Measurements from ENCODE around the gene IFT20.

IFT20 gene, protein sequence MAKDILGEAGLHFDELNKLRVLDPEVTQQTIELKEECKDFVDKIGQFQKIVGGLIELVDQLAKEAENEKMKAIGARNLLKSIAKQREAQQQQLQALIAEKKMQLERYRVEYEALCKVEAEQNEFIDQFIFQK

GRCh38 chr17:28335201-28335958, at the start of gene IFT20, which contains the start of gene TNFAIP1:
Gene IFT20 (minus strand): TSS chr17:28335472. CDS start chr17:28331985, 3,487 bp downstream.
Gene TNFAIP1 (plus strand): TSS chr17:28335761. CDS start chr17:28339522, 3,761 bp downstream.
- DNase-seq: peak; percentile 100

DNA sequence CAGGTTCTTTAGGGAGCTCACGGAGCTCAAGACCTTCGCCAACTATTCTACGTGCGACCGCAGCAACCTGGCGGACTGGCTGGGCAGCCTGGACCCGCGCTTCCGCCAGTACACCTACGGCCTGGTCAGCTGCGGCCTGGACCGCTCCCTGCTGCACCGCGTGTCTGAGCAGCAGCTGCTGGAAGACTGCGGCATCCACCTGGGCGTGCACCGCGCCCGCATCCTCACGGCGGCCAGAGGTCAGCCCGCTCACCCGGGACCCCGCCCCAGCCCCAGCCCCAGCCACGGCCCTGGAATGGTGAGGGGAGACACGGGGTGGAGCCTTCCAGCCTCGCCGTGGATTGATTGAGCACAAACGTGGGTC, 49.7 kb upstream of the IFT20 start:
- no peak for DNase-seq

- DNase-seq: peak; percentile 55
These were observed 49.2 kb upstream of the IFT20 start for GRCh38 chr17:28384281-28385036.

GRCh38 chr17:28381141-28381825, 46.0 kb upstream of the IFT20 start:
- DNase-seq: peak; percentile 43

DNA sequence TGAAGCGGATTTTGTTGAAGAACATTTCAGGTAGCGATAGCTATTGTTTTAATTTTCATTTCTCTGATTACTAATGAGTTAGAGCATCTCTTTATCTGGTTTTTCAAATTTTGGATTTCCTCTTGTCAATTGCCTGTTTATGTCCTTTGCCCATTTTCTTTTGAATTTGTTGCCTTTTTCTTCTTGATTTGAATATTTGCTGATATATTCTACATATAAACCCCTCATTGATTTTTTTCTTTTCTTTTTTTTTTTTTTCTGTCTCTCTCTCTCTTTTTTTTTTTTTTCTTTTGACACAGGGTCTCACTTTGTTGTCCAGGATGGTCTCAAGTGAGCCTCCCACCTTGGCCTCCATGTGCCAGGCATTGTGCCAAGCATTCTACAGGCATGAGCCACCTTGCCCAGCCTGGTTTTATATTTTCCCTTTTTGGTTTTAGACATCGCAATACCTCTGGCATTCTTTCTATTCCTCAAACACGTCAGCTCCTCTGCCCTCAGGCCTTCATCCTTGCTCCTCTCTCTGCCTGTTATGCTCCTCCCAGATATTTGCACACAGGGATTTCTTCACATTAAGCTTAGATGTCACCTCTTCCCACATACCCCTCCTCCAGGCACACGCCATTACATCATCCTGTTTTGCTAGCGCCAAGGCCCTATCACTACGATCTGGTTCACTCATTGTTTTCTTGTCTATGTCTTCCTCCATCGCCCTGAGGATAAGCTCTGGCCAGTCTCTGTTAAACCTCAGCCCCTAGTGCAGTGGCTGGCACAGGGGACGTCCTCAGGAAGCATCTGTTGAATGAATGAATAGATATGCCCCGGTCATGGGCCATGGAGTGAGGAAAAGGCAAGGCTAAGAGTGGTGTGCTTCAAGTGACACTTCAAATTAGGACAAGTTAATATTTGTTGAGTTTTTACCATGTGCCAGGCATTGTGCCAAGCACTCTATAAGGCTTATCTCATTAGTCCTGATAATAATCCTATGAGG, 44.8 kb upstream of the IFT20 start:
- peak; percentile 64 for DNase-seq

GRCh38 chr17:28372945-28373274, 37.6 kb upstream of the IFT20 start:
- DNase-seq: no peak

DNA sequence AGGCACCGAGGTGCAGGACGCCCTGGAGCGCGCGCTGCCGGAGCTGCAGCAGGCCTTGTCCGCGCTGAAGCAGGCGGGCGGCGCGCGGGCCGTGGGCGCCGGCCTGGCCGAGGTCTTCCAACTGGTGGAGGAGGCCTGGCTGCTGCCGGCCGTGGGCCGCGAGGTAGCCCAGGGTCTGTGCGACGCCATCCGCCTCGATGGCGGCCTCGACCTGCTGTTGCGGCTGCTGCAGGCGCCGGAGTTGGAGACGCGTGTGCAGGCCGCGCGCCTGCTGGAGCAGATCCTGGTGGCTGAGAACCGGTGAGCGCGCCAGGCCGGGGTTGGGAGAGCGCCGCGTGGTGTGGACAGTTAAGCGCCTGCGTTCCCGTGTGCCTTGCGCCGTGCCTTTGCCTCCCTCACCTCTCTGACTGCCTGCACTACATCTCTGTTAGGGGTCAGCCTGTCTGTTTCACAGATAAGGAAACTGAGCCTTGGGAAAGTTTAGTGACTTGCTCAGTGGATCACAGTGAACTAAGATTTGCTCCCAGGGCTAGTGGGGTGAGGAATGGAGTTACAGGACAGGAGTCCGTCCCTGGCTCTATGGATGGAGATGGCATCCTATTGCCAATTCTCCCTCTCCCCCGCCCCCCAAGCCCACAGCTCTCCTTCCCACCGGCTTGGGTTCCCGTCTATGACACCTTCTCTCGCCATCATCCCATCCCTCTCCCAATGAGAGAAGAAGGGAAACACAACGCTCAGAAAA, 37.1 kb upstream of the IFT20 start:
- DNase-seq: no peak

GRCh38 chr17:28371245-28372202, 36.3 kb upstream of the IFT20 start, which contains the start of gene SARM1:
Gene SARM1 (plus strand): TSS chr17:28371694. CDS start chr17:28372033, 339 bp downstream.
- DNase-seq: no peak

DNA sequence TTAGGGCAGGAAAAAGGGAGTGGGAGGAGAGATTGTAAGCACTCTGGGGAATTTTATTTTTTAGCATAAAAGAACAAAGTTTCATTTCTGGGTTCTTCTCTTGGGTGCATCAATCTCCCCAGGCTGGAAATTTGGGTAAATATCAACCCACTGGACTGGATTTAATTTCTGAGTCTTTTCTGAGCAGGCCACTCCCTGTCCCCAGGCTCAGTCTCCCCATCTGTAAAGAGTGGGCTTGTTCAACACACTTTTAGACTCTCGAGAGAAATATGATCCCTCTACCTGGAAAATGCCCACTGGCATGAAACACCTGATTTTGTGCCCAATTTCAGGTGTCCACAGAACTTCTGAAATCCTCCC, 35.5 kb upstream of the IFT20 start:
- DNase-seq: no peak

- peak; percentile 46 for DNase-seq
These were observed 34.9 kb upstream of the IFT20 start, which contains the start of gene VTN for GRCh38 chr17:28370035-28370743. Gene VTN (minus strand): TSS chr17:28370307. CDS start chr17:28370203, 104 bp downstream.

GRCh38 chr17:28369684-28370034, 34.4 kb upstream of the IFT20 start:
- DNase-seq: no peak

- DNase-seq: no peak
These were observed 33.8 kb upstream of the IFT20 start for GRCh38 chr17:28368915-28369683.

GRCh38 chr17:28368306-28368831, 33.1 kb upstream of the IFT20 start:
- no peak for DNase-seq

GRCh38 chr17:28367641-28368305, 32.5 kb upstream of the IFT20 start:
- no peak for DNase-seq

DNA sequence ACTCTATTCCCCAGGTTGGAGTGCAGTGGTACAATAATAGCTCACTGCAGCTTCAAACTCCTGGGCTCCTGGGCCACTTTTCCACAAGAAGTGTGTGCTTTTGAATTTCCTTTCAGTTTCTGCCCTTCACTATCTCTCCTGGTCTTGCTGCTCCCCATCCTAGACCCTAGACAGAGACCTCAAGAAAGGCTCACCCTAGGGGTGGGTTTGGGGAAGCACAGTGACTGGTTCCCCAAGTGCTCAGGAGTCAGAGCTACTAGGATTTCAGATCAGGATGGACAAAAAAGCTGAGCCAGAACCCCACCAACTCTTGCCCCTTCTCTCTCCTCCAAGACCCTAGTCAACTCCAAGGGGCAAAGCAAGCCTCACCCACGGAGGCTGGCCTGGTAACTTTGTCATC, 31.3 kb upstream of the IFT20 start:
- DNase-seq: no peak

GRCh38 chr17:28365487-28365886, 30.2 kb upstream of the IFT20 start:
- DNase-seq: no peak

- no peak for DNase-seq
These were observed 29.5 kb upstream of the IFT20 start, which contains the start of gene SEBOX for GRCh38 chr17:28364665-28365363. Gene SEBOX (minus strand): TSS chr17:28365199. CDS start chr17:28365151, 48 bp downstream.
